IMR-90 (cell line): ENCODE results near the gene CRYBG3. TPM values are rescaled to one million over a fixed set of nuclear protein-coding genes. Genes with fewer than 3 reads are reported as not detected.
A peak's percentile ranks its signal among the peaks of the same experiment; 100 is the strongest.

Source experiments
- ATAC-seq: fragments of 200-7000 bp; cut with Tn5 transposase; 2 replicates; pipeline ENCODE4 v1.9.1; 2020; ENCODE audit warnings: low read depth, mild to moderate bottlenecking, moderate library complexity
- BruUV-seq: library from RNA; stranded (reverse); fragments of 400-500 nt; replicated peaks from 2 replicates; lab custom pipeline; 2021; lab: Mats Ljungman, UMichigan
- CTCF ChIA-PET: fragments of 300-600 bp; formaldehyde crosslinking; extraction: SDS; loops from one replicate; lab custom pipeline; 2021; ENCODE audit warnings: antibody characterized with exemption; lab: Yijun Ruan, JAX
- POLR2A ChIA-PET: fragments of 300-600 bp; sonication (Branson Sonifier 250); formaldehyde crosslinking; loops from one replicate; lab custom pipeline; 2022; ENCODE audit warnings: antibody characterized with exemption; ENCODE audit not compliant: unreplicated experiment; lab: Charles Lee
- DNase-seq: peaks from one replicate; pipeline ENCODE4 v3.0.0; 2013
- H2AFZ ChIP-seq: replicated peaks from 2 replicates; pipeline ENCODE3; 2013; ENCODE audit warnings: low read length, mild to moderate bottlenecking; ENCODE audit not compliant: poor library complexity
- H2AK5ac ChIP-seq: 2 replicates; pipeline ENCODE4 v1.6.1; 2013; ENCODE audit warnings: low read depth, low read length, inconsistent platforms
- H2AK9ac ChIP-seq: replicated peaks from 2 replicates; pipeline ENCODE3; 2013; ENCODE audit warnings: mild to moderate bottlenecking, low read depth, low read length, moderate library complexity; ENCODE audit not compliant: poor library complexity
- H2BK120ac ChIP-seq: 2 replicates; pipeline ENCODE4 v1.6.1; 2013; ENCODE audit warnings: low read depth, low read length, inconsistent platforms
- H2BK15ac ChIP-seq: 3 replicates; pipeline ENCODE4 v1.6.1; 2013; ENCODE audit warnings: low read depth, low read length, inconsistent platforms
- H2BK20ac ChIP-seq: 2 replicates; pipeline ENCODE4 v1.6.1; 2013; ENCODE audit warnings: low read depth, mild to moderate bottlenecking, inconsistent platforms, low read length, moderate library complexity
- H2BK5ac ChIP-seq: 2 replicates; pipeline ENCODE4 v1.6.1; 2013; ENCODE audit warnings: mild to moderate bottlenecking, low read depth, low read length, inconsistent platforms; ENCODE audit not compliant: poor library complexity, severe bottlenecking
- H3K14ac ChIP-seq: replicated peaks from 2 replicates; pipeline ENCODE4 v1.6.1; 2013; ENCODE audit warnings: low read depth, low read length, inconsistent platforms
- H3K18ac ChIP-seq: 2 replicates; pipeline ENCODE4 v1.6.1; 2013; ENCODE audit warnings: low read depth, low read length, control low read depth
- H3K23ac ChIP-seq: 2 replicates; pipeline ENCODE4 v1.6.1; 2013; ENCODE audit warnings: low read depth, low read length, inconsistent platforms
- H3K27ac ChIP-seq: 2 replicates; pipeline ENCODE4 v1.5.1; 2013; ENCODE audit warnings: mild to moderate bottlenecking, control low read depth, low read length; ENCODE audit not compliant: insufficient read depth
- H3K27me3 ChIP-seq: 2 replicates; pipeline ENCODE4 v1.6.1; 2013; ENCODE audit warnings: low read length; ENCODE audit not compliant: control insufficient read depth, insufficient read depth
- H3K36me3 ChIP-seq: 2 replicates; pipeline ENCODE4 v1.6.1; 2013; ENCODE audit warnings: low read length, mixed read lengths; ENCODE audit not compliant: control insufficient read depth, insufficient read depth
- H3K4ac ChIP-seq: 2 replicates; pipeline ENCODE4 v1.6.1; 2013; ENCODE audit warnings: low read depth, low read length, inconsistent platforms
- H3K4me1 ChIP-seq: 2 replicates; pipeline ENCODE4 v1.6.1; 2013; ENCODE audit warnings: low read length, mixed read lengths; ENCODE audit not compliant: control insufficient read depth, insufficient read depth
- H3K4me2 ChIP-seq: 2 replicates; pipeline ENCODE4 v1.6.1; 2013; ENCODE audit warnings: low read depth, mild to moderate bottlenecking, control low read depth, low read length, moderate library complexity
- H3K4me3 ChIP-seq: 2 replicates; pipeline ENCODE4 v1.5.1; 2013; ENCODE audit warnings: low read depth, mild to moderate bottlenecking, control low read depth, low read length, moderate library complexity; ENCODE audit not compliant: insufficient read depth
- H3K56ac ChIP-seq: 2 replicates; pipeline ENCODE4 v1.6.1; 2013; ENCODE audit warnings: low read length, inconsistent platforms; ENCODE audit not compliant: insufficient read depth; ENCODE audit errors: extremely low read depth
- H3K79me1 ChIP-seq, 2 experiments: 2 replicates each; pipeline ENCODE4 v1.6.1; 2013; ENCODE audit warnings: low read length in 2 of 2, inconsistent platforms in 1 of 2, low read depth in 1 of 2
- H3K9ac ChIP-seq: 2 replicates; pipeline ENCODE4 v1.6.1; 2013; ENCODE audit warnings: low read depth, low read length, control low read depth
- H3K9me1 ChIP-seq: 2 replicates; pipeline ENCODE4 v1.6.1; 2013; ENCODE audit warnings: low read length, inconsistent platforms; ENCODE audit not compliant: insufficient read depth
- H3K9me3 ChIP-seq: 2 replicates; pipeline ENCODE4 v1.6.1; 2013; ENCODE audit warnings: low read length; ENCODE audit not compliant: control insufficient read depth, insufficient read depth
- H4K20me1 ChIP-seq: 2 replicates; pipeline ENCODE4 v1.6.1; 2013; ENCODE audit warnings: low read length, inconsistent platforms; ENCODE audit not compliant: insufficient read depth
- H4K5ac ChIP-seq: 2 replicates; pipeline ENCODE4 v1.6.1; 2013; ENCODE audit warnings: mild to moderate bottlenecking, low read depth, low read length, control low read depth
- H4K8ac ChIP-seq, 2 experiments: 2 replicates each; pipeline ENCODE4 v1.6.1; 2013; ENCODE audit warnings: low read depth in 2 of 2, low read length in 2 of 2, control low read depth in 1 of 2, inconsistent platforms in 1 of 2
- H4K91ac ChIP-seq: 2 replicates; pipeline ENCODE4 v1.6.1; 2013; ENCODE audit warnings: low read depth, low read length, inconsistent platforms; ENCODE audit not compliant: insufficient read depth
- CEBPB ChIP-seq: IDR thresholded peaks from 2 replicates; pipeline ENCODE4 v1.6.1; 2012; ENCODE audit warnings: low read depth, low read length, improper control_type of control experiment
- CTCF ChIP-seq: conservative IDR thresholded peaks from 2 replicates; pipeline ENCODE4 v1.5.1; 2012; ENCODE audit warnings: mild to moderate bottlenecking, low read depth, low read length, improper control_type of control experiment
- WGBS, 2 experiments: methylation state at CpG; one replicate each; pipeline versions ENCODE4 v1.1.5 to v1.1.7; 2013; ENCODE audit warnings: missing lambda C conversion rate in 2 of 2; ENCODE audit not compliant: insufficient read length in 1 of 2; ENCODE audit errors: extremely low coverage in 2 of 2; 5-methylcytosine and 5-hydroxymethylcytosine counted together
- dilution Hi-C: fragments of 300-500 bp; cut with HindIII; formaldehyde crosslinking; loops from one replicate; pipeline ENCODE4 v1.14.3; 2018; ENCODE audit warnings: low sequenced_read_pairs; ENCODE audit not compliant: unreplicated experiment
- in situ Hi-C: fragments of 300-500 bp; cut with MboI; formaldehyde crosslinking; loops from 3 replicates; pipeline ENCODE4 v1.14.3; 2019; ENCODE audit warnings: low sequenced_read_pairs, inconsistent platforms, mixed read lengths
- intact Hi-C: fragments of 100-400 bp; cut with micrococcal nuclease; formaldehyde crosslinking; loops from 2 replicates; pipeline ENCODE4 v1.10.0; 2022
- polyA plus RNA-seq, 3 experiments: library from polyadenylated mRNA; depleted of rRNA; stranded (reverse); fragments of >200 nt; gene quantifications; 2 replicates each; pipeline ENCODE4 v1.2.3, GENCODE V29; 2012; ENCODE audit warnings: low replicate concordance in 1 of 3
- total RNA-seq: library from RNA; depleted of rRNA; stranded (reverse); fragments of >200 nt; gene quantifications from 2 replicates; pipeline ENCODE4 v1.2.3, GENCODE V29; 2012

Gene CRYBG3
- total and polyA plus RNA-seq, 2 of the 4 experiments (the other 2 are of a cell fraction): 4.9 to 26.2 TPM

GRCh38 chr3:97975466-97975865 lies 153.7 kb downstream of the CRYBG3 start:
- POLR2A ChIA-PET: no interaction called here
- Histone ChIP-seq H3K4me1 (peaks cover 5% of the 10 kb centered on the region; the same call in 1 of the 2 replicates), H2AFZ (no peak overlapping the region), H4K91ac (no peak overlapping the region), H2AK9ac (no peak overlapping the region), H3K14ac (no peak overlapping the region), H3K4me2 (no peak overlapping the region), H3K9me3 (no peaks in the 10 kb centered on the region), H4K8ac (no peak overlapping the region), H4K5ac (no peak overlapping the region), H3K79me1 (peaks cover 12 to 13% of the 10 kb centered on the region in 2 experiments), H2AK5ac (no peak overlapping the region), H3K9me1 (0 out of 2 replicates have a peak, but pooled peaks cover 2% of the 10 kb centered on the region), H3K4me3 (no peak overlapping the region), H2BK20ac (no peak overlapping the region), H2BK120ac (no peak overlapping the region), H3K36me3 (no peaks in the 10 kb centered on the region), H2BK5ac (no peak overlapping the region), H3K27ac (no peak overlapping the region), H3K27me3 (peaks cover 4% of the 10 kb centered on the region), H3K56ac (no peak overlapping the region), H3K4ac (no peak overlapping the region), H3K18ac (no peak overlapping the region), H3K9ac (no peak overlapping the region), H2BK15ac (no peak overlapping the region), H4K20me1 (no peaks in the 10 kb centered on the region), H3K23ac (no peak overlapping the region)
- TF ChIP-seq CEBPB: no peak
- peak; percentile 22; the same call in 1 of the 2 replicates for TF ChIP-seq CTCF
- CTCF ChIA-PET: no interaction called here
- WGBS, 2 experiments: no CpG with 5 or more reads among the region's 1 CpG
- intact Hi-C loops: no loop called here
- ATAC-seq (no peak), DNase-seq (no peak)
- dilution Hi-C loops: no loop called here
- BruUV-seq: no TSS peak
- in situ Hi-C loops: no loop called here
